Retinal pigment epithelial cell (primary cell): ENCODE results near the gene FAF1.
"Not testable (repeated sequence)": the region's sequence is repeated elsewhere in the genome, so short reads cannot be mapped to it uniquely, and the experiment has no call there.

Source experiments
- DNase-seq: peaks from one replicate; pipeline ENCODE4 v3.0.0-alpha.2; 2010; ENCODE audit warnings: low read depth
- H3K4me3 ChIP-seq: 2 replicates; pipeline ENCODE4 v1.5.1; 2011; ENCODE audit warnings: mild to moderate bottlenecking, low read length, control low read depth, moderate library complexity
- TF ChIP-seq, protein P1 (sequence below): conservative IDR thresholded peaks from 2 replicates; pipeline ENCODE4 v1.5.1; 2011; ENCODE audit warnings: low read depth, low read length, control low read depth, inconsistent platforms

Gene FAF1

DNA sequence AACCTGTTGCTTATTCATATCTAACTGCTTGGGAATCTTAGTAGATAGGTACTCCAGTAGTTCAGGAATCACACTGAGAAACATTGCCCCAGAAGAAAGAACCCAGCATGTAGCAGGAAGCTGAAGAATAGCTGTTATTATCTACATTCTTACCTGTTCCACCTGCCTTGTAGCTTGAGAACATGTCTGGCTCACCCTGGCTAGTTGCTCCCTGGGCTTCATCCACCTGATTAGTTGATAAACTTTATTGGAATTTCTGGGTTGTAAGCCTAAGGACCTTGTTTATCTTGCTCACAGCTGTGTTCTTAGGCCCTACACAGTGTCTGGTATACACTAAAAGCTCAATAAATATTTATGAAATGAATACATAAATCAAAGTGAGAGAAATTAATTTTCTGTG is 430.6 kb downstream of the FAF1 start:
- TF ChIP-seq, protein P1, sequence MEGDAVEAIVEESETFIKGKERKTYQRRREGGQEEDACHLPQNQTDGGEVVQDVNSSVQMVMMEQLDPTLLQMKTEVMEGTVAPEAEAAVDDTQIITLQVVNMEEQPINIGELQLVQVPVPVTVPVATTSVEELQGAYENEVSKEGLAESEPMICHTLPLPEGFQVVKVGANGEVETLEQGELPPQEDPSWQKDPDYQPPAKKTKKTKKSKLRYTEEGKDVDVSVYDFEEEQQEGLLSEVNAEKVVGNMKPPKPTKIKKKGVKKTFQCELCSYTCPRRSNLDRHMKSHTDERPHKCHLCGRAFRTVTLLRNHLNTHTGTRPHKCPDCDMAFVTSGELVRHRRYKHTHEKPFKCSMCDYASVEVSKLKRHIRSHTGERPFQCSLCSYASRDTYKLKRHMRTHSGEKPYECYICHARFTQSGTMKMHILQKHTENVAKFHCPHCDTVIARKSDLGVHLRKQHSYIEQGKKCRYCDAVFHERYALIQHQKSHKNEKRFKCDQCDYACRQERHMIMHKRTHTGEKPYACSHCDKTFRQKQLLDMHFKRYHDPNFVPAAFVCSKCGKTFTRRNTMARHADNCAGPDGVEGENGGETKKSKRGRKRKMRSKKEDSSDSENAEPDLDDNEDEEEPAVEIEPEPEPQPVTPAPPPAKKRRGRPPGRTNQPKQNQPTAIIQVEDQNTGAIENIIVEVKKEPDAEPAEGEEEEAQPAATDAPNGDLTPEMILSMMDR = no peak
- DNase-seq = no peak
- no peak overlapping the region for H3K4me3 ChIP-seq

- DNase-seq, H3K4me3 ChIP-seq: not testable (repeated sequence)
Observed at GRCh38 chr1:50527987-50528320, 432.1 kb downstream of the FAF1 start.

GRCh38 chr1:50527249-50527986 is 432.6 kb downstream of the FAF1 start:
- no peak for DNase-seq
- no peak overlapping the region for H3K4me3 ChIP-seq
- TF ChIP-seq, protein P1 = no peak

DNA sequence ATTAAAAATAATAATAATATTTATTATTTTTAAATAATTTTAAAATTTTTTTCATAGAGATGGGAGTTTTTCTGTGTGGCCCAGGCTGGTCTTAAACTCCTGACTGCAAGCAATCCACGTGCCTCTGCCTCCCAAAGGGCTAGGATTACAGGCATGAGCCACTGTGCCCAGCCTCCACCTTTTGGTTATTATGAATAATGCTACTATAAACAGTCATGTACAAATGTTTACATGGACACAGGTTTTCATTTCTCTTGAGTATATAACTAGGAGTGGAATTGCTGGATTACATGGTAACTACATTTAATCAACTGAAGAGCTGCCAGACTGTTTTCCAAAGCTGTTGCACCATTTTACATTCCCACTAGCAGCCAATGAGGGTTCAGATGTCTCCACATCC is 433.6 kb downstream of the FAF1 start:
- H3K4me3 ChIP-seq = no peak overlapping the region
- no peak for DNase-seq
- TF ChIP-seq, protein P1 = no peak

DNA sequence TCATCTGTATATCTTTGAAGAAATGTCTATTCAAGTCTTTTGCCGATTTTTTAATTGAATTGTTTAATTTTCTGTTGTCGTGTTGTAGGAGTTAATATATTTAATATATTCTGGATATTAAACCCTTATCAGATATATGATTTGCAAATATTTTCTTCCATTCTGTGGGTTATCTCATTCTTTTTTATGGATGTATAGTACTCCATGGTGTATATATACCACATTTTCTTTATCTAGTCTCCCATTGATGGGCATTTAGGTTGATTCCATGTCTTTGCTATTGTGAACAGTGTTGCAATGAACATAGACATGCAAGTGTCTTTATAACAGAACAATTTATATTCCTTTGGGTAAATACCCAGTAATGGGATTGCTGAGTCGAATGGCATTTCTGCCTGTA is 436.5 kb downstream of the FAF1 start:
- DNase-seq = no peak
- TF ChIP-seq, protein P1 = no peak
- H3K4me3 ChIP-seq = no peak overlapping the region

DNA sequence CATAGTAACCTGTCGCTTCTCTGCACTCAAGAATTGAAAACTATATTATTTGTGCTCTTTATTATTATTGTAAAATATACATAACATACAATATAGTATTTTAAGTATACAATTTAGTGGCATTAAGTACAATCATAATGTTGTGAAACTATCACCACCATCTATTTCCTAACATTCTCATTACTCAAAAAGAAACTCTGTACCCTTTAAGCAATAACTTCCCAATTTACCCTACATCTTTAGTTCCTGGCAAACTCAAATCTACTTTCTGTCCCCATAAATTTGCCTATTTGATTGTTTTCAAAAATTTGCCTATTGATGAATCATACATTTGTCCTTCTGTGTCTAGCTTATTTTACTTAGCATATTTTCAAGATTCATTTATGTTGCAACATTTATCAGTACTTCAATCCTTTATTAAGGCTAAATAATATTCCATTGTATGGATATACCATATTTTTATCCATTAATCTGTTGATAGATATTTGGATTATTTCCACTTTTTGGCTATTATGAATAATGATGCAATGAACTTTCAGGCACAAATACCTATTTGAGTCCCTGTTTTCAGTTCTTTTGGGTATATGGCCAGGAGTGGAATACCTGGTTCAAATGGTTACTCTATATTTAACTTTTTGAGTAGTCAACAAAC is 437.2 kb downstream of the FAF1 start:
- TF ChIP-seq, protein P1 = no peak
- no peak for DNase-seq
- H3K4me3 ChIP-seq = no peak overlapping the region

DNA sequence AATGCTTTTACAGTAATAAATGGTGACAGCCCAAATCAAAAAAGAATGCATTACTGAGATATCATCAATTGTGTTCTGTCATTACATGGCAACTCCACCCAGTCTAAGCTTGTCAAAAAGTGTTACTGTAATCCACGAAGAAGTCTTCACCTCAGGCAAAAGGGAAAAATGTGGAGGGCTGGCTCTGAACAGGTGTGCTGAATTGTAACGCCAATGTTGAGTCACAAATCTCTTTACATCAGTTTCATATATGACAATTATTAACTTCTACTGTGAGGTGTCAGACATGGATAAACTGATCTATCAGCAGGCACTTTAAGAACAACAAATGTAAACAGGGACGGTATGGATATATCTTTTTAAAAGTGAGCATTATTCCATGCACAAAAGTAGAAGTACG is 438.4 kb downstream of the FAF1 start:
- TF ChIP-seq, protein P1 = no peak

More for the DNA sequence above, 438.4 kb downstream of the FAF1 start:
- DNase-seq = no peak
- no peak overlapping the region for H3K4me3 ChIP-seq
